Measurements from ENCODE around the gene ABCC11. TPM values are rescaled to one million over a fixed set of nuclear protein-coding genes. Genes with fewer than 3 reads are reported as not detected.
A peak's percentile ranks its signal among the peaks of the same experiment; 100 is the strongest.

The ABCC11 gene
- total RNA-seq, 1 experiment from 2014 or later: 0.44 TPM

DNA sequence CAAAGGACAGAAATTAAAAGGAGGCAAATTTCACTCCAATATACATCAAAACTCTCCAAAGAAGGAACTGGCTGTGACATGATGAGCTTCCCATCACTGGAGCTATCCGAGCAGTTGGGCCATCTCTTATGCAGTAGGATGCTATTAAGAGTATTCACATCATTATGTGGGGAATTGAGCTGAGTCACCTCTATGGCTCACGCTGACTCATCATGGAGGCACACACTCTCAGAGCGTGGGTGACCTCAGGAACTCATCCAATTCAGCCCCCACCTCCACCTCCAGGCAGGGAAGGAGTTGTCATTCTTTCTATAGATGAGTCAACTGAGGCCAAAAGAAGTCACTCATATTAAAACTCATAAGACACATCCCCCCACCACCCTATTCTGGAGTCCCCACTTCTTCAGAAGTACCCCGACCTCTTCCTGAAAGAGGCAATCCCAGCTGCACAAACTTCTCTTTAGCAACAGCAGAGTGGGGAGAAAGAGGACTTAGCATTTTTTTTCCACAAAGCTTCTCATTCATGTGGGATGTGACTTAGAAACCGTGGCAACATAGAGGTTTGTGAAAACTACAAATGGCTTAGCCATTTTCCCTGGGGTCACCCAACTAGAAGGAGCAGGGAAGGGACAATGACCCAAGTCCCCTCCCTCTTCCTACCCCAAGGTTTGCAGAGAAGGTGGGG is 124.1 kb downstream of the ABCC11 start:
- CTCF ChIA-PET: interaction anchor here (0.6 to 1.7 kb wide), 7 partner anchors 8 to 656 kb away, joined by 3 to 9 read pairs (median 3); no protein-coding TSS in a partner anchor

GRCh38 chr16:48121276-48121675 is 126.1 kb downstream of the ABCC11 start:
- ChIA-PET CTCF (interaction anchor here (0.6 to 1.5 kb wide), 3 partner anchors 17 to 1070 kb away, joined by 3 to 6 read pairs (median 3); no protein-coding TSS in a partner anchor), POLR2A (no interaction called here)
- Mint-ChIP-seq H3K27me3 (ENCODE audit: insufficient read depth, unreplicated experiment) (no peaks in the 10 kb centered on the region), H3K9me3 (ENCODE audit: unreplicated experiment) (no peaks in the 10 kb centered on the region), H3K27ac (ENCODE audit: low read depth, unreplicated experiment) (no peak overlapping the region), H3K36me3 (ENCODE audit: insufficient read depth, unreplicated experiment) (no peaks in the 10 kb centered on the region), H3K4me1 (ENCODE audit: insufficient read depth, unreplicated experiment) (no peaks in the 10 kb centered on the region), H3K4me3 (ENCODE audit: unreplicated experiment) (no peak overlapping the region)
- BruUV-seq (replicated peaks): no TSS peak
- TF ChIP-seq CTCF (IDR thresholded peaks at IDR 0.05; ENCODE audit: unreplicated experiment): no peak
- intact Hi-C loops (cut with micrococcal nuclease): no loop called here
- DNase-seq (ENCODE audit: unreplicated experiment): no peak

More for the DNA sequence above, 124.1 kb downstream of the ABCC11 start:
- Mint-ChIP-seq H3K4me1 (ENCODE audit: insufficient read depth, unreplicated experiment) (peaks cover 8% of the 10 kb centered on the region), H3K4me3 (ENCODE audit: unreplicated experiment) (no peak overlapping the region), H3K27ac (ENCODE audit: low read depth, unreplicated experiment) (no peak overlapping the region), H3K36me3 (ENCODE audit: insufficient read depth, unreplicated experiment) (no peaks in the 10 kb centered on the region), H3K27me3 (ENCODE audit: insufficient read depth, unreplicated experiment) (no peaks in the 10 kb centered on the region), H3K9me3 (ENCODE audit: unreplicated experiment) (no peaks in the 10 kb centered on the region)
- POLR2A ChIA-PET: interaction anchor here (0.6 to 0.9 kb wide), 2 partner anchors 23 to 649 kb away, joined by 3 read pairs; no protein-coding TSS in a partner anchor
- intact Hi-C loops (cut with micrococcal nuclease): no loop called here
- no TSS peak for BruUV-seq (replicated peaks)
- no peak for TF ChIP-seq CTCF (IDR thresholded peaks at IDR 0.05; ENCODE audit: unreplicated experiment)
- DNase-seq (ENCODE audit: unreplicated experiment): peak; percentile 98

- no TSS peak for BruUV-seq (replicated peaks)
- Mint-ChIP-seq H3K27ac (ENCODE audit: low read depth, unreplicated experiment) (no peak overlapping the region), H3K4me3 (ENCODE audit: unreplicated experiment) (no peak overlapping the region), H3K27me3 (ENCODE audit: insufficient read depth, unreplicated experiment) (no peaks in the 10 kb centered on the region), H3K4me1 (ENCODE audit: insufficient read depth, unreplicated experiment) (no peaks in the 10 kb centered on the region), H3K9me3 (ENCODE audit: unreplicated experiment) (no peaks in the 10 kb centered on the region), H3K36me3 (ENCODE audit: insufficient read depth, unreplicated experiment) (no peaks in the 10 kb centered on the region)
- intact Hi-C loops (cut with micrococcal nuclease): no loop called here
- CTCF ChIA-PET: interaction anchor here (1.5 kb wide), 1 partner anchor 38 kb away, joined by 3 read pairs; no protein-coding TSS in a partner anchor
- DNase-seq (ENCODE audit: unreplicated experiment): no peak
- no peak for TF ChIP-seq CTCF (IDR thresholded peaks at IDR 0.05; ENCODE audit: unreplicated experiment)
- POLR2A ChIA-PET: no interaction called here
Measured at GRCh38 chr16:48118841-48119240, 128.5 kb downstream of the ABCC11 start.

GRCh38 chr16:48117217-48118105 is 129.9 kb downstream of the ABCC11 start:
- H3K27me3 Mint-ChIP-seq (ENCODE audit: insufficient read depth, unreplicated experiment): peaks cover under 1% of the 10 kb centered on the region
- no peaks in the 10 kb centered on the region for H3K9me3 Mint-ChIP-seq (ENCODE audit: unreplicated experiment)
- BruUV-seq (replicated peaks): no TSS peak
- no peak overlapping the region for H3K27ac Mint-ChIP-seq (ENCODE audit: low read depth, unreplicated experiment)
- intact Hi-C loops (cut with micrococcal nuclease): no loop called here
- no peaks in the 10 kb centered on the region for H3K4me1 Mint-ChIP-seq (ENCODE audit: insufficient read depth, unreplicated experiment)
- H3K4me3 Mint-ChIP-seq (ENCODE audit: unreplicated experiment): no peak overlapping the region
- CTCF ChIA-PET: interaction anchor here (0.8 to 1.5 kb wide), 5 partner anchors 12 to 48 kb away, joined by 3 to 5 read pairs (median 4); partner anchors contain the start of gene ABCC12
- peak; percentile 52 for DNase-seq (ENCODE audit: unreplicated experiment)
- POLR2A ChIA-PET: no interaction called here
- H3K36me3 Mint-ChIP-seq (ENCODE audit: insufficient read depth, unreplicated experiment): no peaks in the 10 kb centered on the region
- TF ChIP-seq CTCF (IDR thresholded peaks at IDR 0.05; ENCODE audit: unreplicated experiment): peak; percentile 72

All from MCF 10A (cell line).